ENCODE measurements around the gene FRMD1. TPM values are rescaled to one million over a fixed set of nuclear protein-coding genes. Genes with fewer than 3 reads are reported as not detected.

FRMD1 gene
- total RNA-seq, 4 donors from 2014 or later: 35.4 to 86.4 (median 47.7) TPM

GRCh38 chr6:168045706-168046620 lies 33.0 kb downstream of the FRMD1 start:
- H3K27ac ChIP-seq: no peak overlapping the region
- 79 to 80% methylated on average over 2 to 20 of the region's 20 CpGs for WGBS, 2 donors (ENCODE audit: low coverage in 1 of 2)

GRCh38 chr6:168045141-168045691 lies 33.8 kb downstream of the FRMD1 start:
- no peak overlapping the region for H3K27ac ChIP-seq
- H3K9me3 ChIP-seq: peaks cover 4 to 9% of the 10 kb centered on the region in 2 donors
- WGBS, 2 donors (ENCODE audit: low coverage in 1 of 2): 90 to 91% methylated on average over 4 to 19 of the region's 19 CpGs
- in situ Hi-C loops (cut with MboI; ENCODE audit: low pct_ligation_motif_present in 1 of 4, low pct_unique_long_range_greater_than_20kb in 1 of 4, low sequenced_read_pairs in 3 of 4) (loop anchor here in 2 of 4 donors (25.0 kb wide), 1 partner anchor 133 kb away; no protein-coding TSS in a partner anchor), intact Hi-C loops (cut with DNase I; ENCODE audit: low total_unique reads) (no loop called here)
- H3K4me3 ChIP-seq: no peak overlapping the region
- TF ChIP-seq EP300 (IDR thresholded peaks at IDR 0.05; ENCODE audit: low read depth): no peak
- no peak for TF ChIP-seq CTCF (IDR thresholded peaks at IDR 0.05)
- no peak for TF ChIP-seq POLR2AphosphoS5 (IDR thresholded peaks at IDR 0.05)
- no peak for TF ChIP-seq POLR2A (IDR thresholded peaks at IDR 0.05)
- H3K36me3 ChIP-seq: no peaks in the 10 kb centered on the region
- H3K27me3 ChIP-seq: no peaks in the 10 kb centered on the region
- DNase-seq: no peak
- H3K4me1 ChIP-seq: no peaks in the 10 kb centered on the region

More at GRCh38 chr6:168045706-168046620, 33.0 kb downstream of the FRMD1 start:
- Histone ChIP-seq H3K27me3 (no peaks in the 10 kb centered on the region), H3K36me3 (no peaks in the 10 kb centered on the region), H3K4me1 (no peaks in the 10 kb centered on the region), H3K9me3 (peaks cover 0 to 1% of the 10 kb centered on the region in 2 donors), H3K4me3 (no peak overlapping the region)
- intact Hi-C loops (cut with DNase I; ENCODE audit: low total_unique reads): no loop called here
- DNase-seq: no peak
- in situ Hi-C loops (cut with MboI; ENCODE audit: low pct_ligation_motif_present in 1 of 4, low pct_unique_long_range_greater_than_20kb in 1 of 4, low sequenced_read_pairs in 3 of 4): loop anchor here in 2 of 4 donors (25.0 kb wide), 1 partner anchor 134 kb away; no protein-coding TSS in a partner anchor
- TF ChIP-seq POLR2A (IDR thresholded peaks at IDR 0.05): no peak
- TF ChIP-seq POLR2AphosphoS5 (IDR thresholded peaks at IDR 0.05): no peak
- TF ChIP-seq EP300 (IDR thresholded peaks at IDR 0.05; ENCODE audit: low read depth): no peak
- no peak for TF ChIP-seq CTCF (IDR thresholded peaks at IDR 0.05)

GRCh38 chr6:168044521-168045130 lies 34.4 kb downstream of the FRMD1 start:
- DNase-seq: no peak
- intact Hi-C loops (cut with DNase I; ENCODE audit: low total_unique reads): no loop called here
- TF ChIP-seq EP300 (IDR thresholded peaks at IDR 0.05; ENCODE audit: low read depth) (no peak), CTCF (IDR thresholded peaks at IDR 0.05) (no peak), POLR2AphosphoS5 (IDR thresholded peaks at IDR 0.05) (no peak), POLR2A (IDR thresholded peaks at IDR 0.05) (no peak)
- Histone ChIP-seq H3K27me3 (no peaks in the 10 kb centered on the region), H3K4me1 (no peaks in the 10 kb centered on the region), H3K27ac (no peak overlapping the region), H3K4me3 (no peak overlapping the region), H3K36me3 (no peaks in the 10 kb centered on the region), H3K9me3 (peaks cover 10 to 14% of the 10 kb centered on the region in 2 donors)
- in situ Hi-C loops (cut with MboI; ENCODE audit: low pct_ligation_motif_present in 1 of 4, low pct_unique_long_range_greater_than_20kb in 1 of 4, low sequenced_read_pairs in 3 of 4): loop anchor here in 2 of 4 donors (25.0 kb wide), 1 partner anchor 132 kb away; no protein-coding TSS in a partner anchor
- whole genome bisulfite sequencing, 2 donors (ENCODE audit: low coverage in 1 of 2): 93 to 100% methylated on average over 1 to 28 of the region's 28 CpGs

Measured in transverse colon (tissue), 4 donors.